ENCODE data around the gene C9orf78.
A peak's percentile ranks its signal among the peaks of the same experiment; 100 is the strongest.
"Not testable (repeated sequence)": the region's sequence is repeated elsewhere in the genome, so short reads cannot be mapped to it uniquely, and the experiment has no call there.

Gene C9orf78

GRCh38 chr9:129811967-129812363, 23.1 kb downstream of the C9orf78 start:
- no peak for DNase-seq (ENCODE audit: low spot score)

- no peak for DNase-seq (ENCODE audit: low spot score)
These were observed 24.3 kb downstream of the C9orf78 start for GRCh38 chr9:129810788-129811187.

GRCh38 chr9:129810116-129810515, 25.0 kb downstream of the C9orf78 start:
- DNase-seq (ENCODE audit: low spot score): no peak

- DNase-seq (ENCODE audit: low spot score): no peak
These were observed 25.7 kb downstream of the C9orf78 start for GRCh38 chr9:129809346-129809745.

GRCh38 chr9:129806061-129806460, 29.0 kb downstream of the C9orf78 start:
- no peak for DNase-seq (ENCODE audit: low spot score)

GRCh38 chr9:129803676-129804060, 31.4 kb downstream of the C9orf78 start:
- no peak for DNase-seq (ENCODE audit: low spot score)

- peak; percentile 92 for DNase-seq (ENCODE audit: low spot score)
These were observed 32.0 kb downstream of the C9orf78 start, which contains the start of gene TOR1B for GRCh38 chr9:129802833-129803675. TSS of gene TOR1B (plus strand) at chr9:129803184. CDS start at chr9:129803213, 29 bp downstream.

GRCh38 chr9:129801504-129801903, 33.6 kb downstream of the C9orf78 start:
- no peak for DNase-seq (ENCODE audit: low spot score)

GRCh38 chr9:129798973-129799372, 36.1 kb downstream of the C9orf78 start:
- no peak for DNase-seq (ENCODE audit: low spot score)

GRCh38 chr9:129796029-129796428, 39.0 kb downstream of the C9orf78 start:
- DNase-seq (ENCODE audit: low spot score): not testable (repeated sequence)

GRCh38 chr9:129794549-129794948, 40.5 kb downstream of the C9orf78 start:
- no peak for DNase-seq (ENCODE audit: low spot score)

- DNase-seq (ENCODE audit: low spot score): no peak
These were observed 48.6 kb downstream of the C9orf78 start for GRCh38 chr9:129786481-129786880.

- no peak for DNase-seq (ENCODE audit: low spot score)
These were observed 49.2 kb downstream of the C9orf78 start for GRCh38 chr9:129785866-129786265.

- DNase-seq (ENCODE audit: low spot score): not testable (repeated sequence)
These were observed 50.1 kb downstream of the C9orf78 start for GRCh38 chr9:129784970-129785369.

GRCh38 chr9:129783516-129784361, 51.3 kb downstream of the C9orf78 start:
- DNase-seq (ENCODE audit: low spot score): peak; percentile 75

GRCh38 chr9:129781981-129782380, 53.1 kb downstream of the C9orf78 start:
- no peak for DNase-seq (ENCODE audit: low spot score)

- DNase-seq (ENCODE audit: low spot score): no peak
These were observed 53.9 kb downstream of the C9orf78 start for GRCh38 chr9:129781131-129781530.

GRCh38 chr9:129779560-129780190, 55.4 kb downstream of the C9orf78 start:
- DNase-seq (ENCODE audit: low spot score): no peak

GRCh38 chr9:129778469-129778868, 56.6 kb downstream of the C9orf78 start:
- no peak for DNase-seq (ENCODE audit: low spot score)

GRCh38 chr9:129777769-129778130, 57.3 kb downstream of the C9orf78 start:
- DNase-seq (ENCODE audit: low spot score): no peak
